Retinal pigment epithelial cell (primary cell): Measurements from ENCODE around the gene XPNPEP2.

ENCODE experiments used
- DNase-seq: peaks from one replicate; pipeline ENCODE4 v3.0.0-alpha.2; 2010; ENCODE audit warnings: low read depth
- H3K4me3 ChIP-seq: 2 replicates; pipeline ENCODE4 v1.5.1; 2011; ENCODE audit warnings: mild to moderate bottlenecking, low read length, control low read depth, moderate library complexity
- CTCF ChIP-seq: conservative IDR thresholded peaks from 2 replicates; pipeline ENCODE4 v1.5.1; 2011; ENCODE audit warnings: low read depth, low read length, control low read depth, inconsistent platforms

Gene XPNPEP2

GRCh38 chrX:129790808-129791207 is 52.0 kb downstream of the XPNPEP2 start:
- TF ChIP-seq CTCF = no peak

GRCh38 chrX:129791336-129791735 is 52.6 kb downstream of the XPNPEP2 start:
- no peak for DNase-seq
- H3K4me3 ChIP-seq = no peak overlapping the region
- no peak for TF ChIP-seq CTCF

More at GRCh38 chrX:129790808-129791207, 52.0 kb downstream of the XPNPEP2 start:
- no peak for DNase-seq
- no peak overlapping the region for H3K4me3 ChIP-seq

- no peak overlapping the region for H3K4me3 ChIP-seq
- TF ChIP-seq CTCF = no peak
- no peak for DNase-seq
Observed at GRCh38 chrX:129791961-129792570, 53.3 kb downstream of the XPNPEP2 start.

- no peak for DNase-seq
- no peak overlapping the region for H3K4me3 ChIP-seq
- TF ChIP-seq CTCF = no peak
Observed at GRCh38 chrX:129792586-129793291, 54.0 kb downstream of the XPNPEP2 start.

DNA sequence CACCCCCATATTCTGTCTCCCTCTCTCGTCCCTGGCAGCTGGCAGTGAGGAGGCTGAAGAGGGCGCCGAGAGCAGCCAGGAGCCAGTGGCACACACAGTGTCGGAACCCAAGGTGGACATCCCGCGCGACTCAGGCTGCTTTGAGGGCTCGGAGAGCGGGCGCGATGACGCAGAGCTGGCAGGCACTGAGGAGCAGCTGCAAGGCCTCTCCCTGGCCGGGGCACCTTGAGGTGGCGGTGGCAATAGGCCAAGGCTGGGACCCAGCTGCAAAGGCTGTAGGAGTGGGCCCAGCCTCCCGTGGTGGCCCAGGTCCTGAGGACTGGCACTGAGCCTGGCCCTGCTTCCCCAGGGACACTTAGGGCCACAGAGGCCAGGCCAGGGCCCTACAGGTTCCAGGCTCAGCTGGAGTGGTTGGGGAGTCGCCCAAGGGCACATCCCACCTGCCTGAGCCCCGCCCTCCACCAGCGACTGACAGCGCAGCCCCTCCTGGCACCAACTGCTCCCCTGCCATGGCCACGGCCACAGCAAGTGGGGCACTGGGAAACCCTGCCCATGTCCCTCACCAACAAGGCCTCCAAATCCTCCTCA is 54.9 kb downstream of the XPNPEP2 start:
- no peak for DNase-seq
- TF ChIP-seq CTCF = no peak
- no peak overlapping the region for H3K4me3 ChIP-seq

DNA sequence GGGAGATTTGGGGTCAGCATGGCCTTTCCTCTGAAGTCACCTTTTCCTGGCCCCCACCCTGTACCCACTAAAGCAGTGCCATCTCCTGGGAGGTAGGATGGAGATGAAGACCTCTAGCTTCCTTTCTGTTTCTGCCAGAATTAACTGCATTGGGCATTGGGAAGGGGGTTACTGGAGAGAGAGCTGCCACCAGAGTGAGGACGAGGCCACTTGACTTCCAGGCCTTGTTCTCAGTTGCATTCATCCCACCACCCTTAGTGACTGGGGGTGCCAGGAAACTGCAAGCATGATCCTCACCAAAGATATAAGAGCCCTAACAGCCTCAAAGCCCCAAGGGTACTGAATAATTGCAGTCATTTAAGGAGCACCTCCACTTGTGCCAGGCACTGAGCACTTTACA is 56.8 kb downstream of the XPNPEP2 start:
- no peak overlapping the region for H3K4me3 ChIP-seq
- TF ChIP-seq CTCF = no peak

More for the DNA sequence above, 56.8 kb downstream of the XPNPEP2 start:
- no peak for DNase-seq
